ENCODE data around the gene SYNDIG1. TPM values are rescaled to one million over a fixed set of nuclear protein-coding genes. Genes with fewer than 3 reads are reported as not detected.
"Not testable (repeated sequence)": the region's sequence is repeated elsewhere in the genome, so short reads cannot be mapped to it uniquely, and the experiment has no call there.

The SYNDIG1 gene
- polyA plus RNA-seq, 1 experiment: 1.7 TPM

GRCh38 chr20:24503352-24503931 lies 34.0 kb downstream of the SYNDIG1 start:
- Histone ChIP-seq H3K4me3 (ENCODE audit: low read depth, low read length) (no peak overlapping the region), H3K27me3 (ENCODE audit: control insufficient read depth, insufficient read depth, low read length) (no peaks in the 10 kb centered on the region), H3K36me3 (ENCODE audit: control insufficient read depth, insufficient read depth, low read length) (no peaks in the 10 kb centered on the region)
- ChIA-PET POLR2A (no interaction called here), CTCF (interaction anchor here (0.7 kb wide), 1 partner anchor 264 kb away, joined by 3 read pairs; no protein-coding TSS in a partner anchor)
- no peak for TF ChIP-seq CTCF (IDR thresholded peaks at IDR 0.05; ENCODE audit: insufficient read depth, low read depth, low read length)
- peak; percentile 1 for DNase-seq (ENCODE audit: low read depth)

GRCh38 chr20:24504331-24505285 lies 35.2 kb downstream of the SYNDIG1 start:
- Histone ChIP-seq H3K36me3 (ENCODE audit: control insufficient read depth, insufficient read depth, low read length) (no peaks in the 10 kb centered on the region), H3K4me3 (ENCODE audit: low read depth, low read length) (no peak overlapping the region), H3K27me3 (ENCODE audit: control insufficient read depth, insufficient read depth, low read length) (no peaks in the 10 kb centered on the region)
- DNase-seq (ENCODE audit: low read depth): no peak
- TF ChIP-seq CTCF (IDR thresholded peaks at IDR 0.05; ENCODE audit: insufficient read depth, low read depth, low read length): no peak
- ChIA-PET CTCF (interaction anchor here (0.5 kb wide), 1 partner anchor 56 kb away, joined by 6 read pairs; no protein-coding TSS in a partner anchor), POLR2A (no interaction called here)

GRCh38 chr20:24506146-24506545 lies 36.7 kb downstream of the SYNDIG1 start:
- ChIA-PET POLR2A (no interaction called here), CTCF (interaction anchor here (0.9 kb wide), 1 partner anchor 275 kb away, joined by 3 read pairs; no protein-coding TSS in a partner anchor)
- Histone ChIP-seq H3K27me3 (ENCODE audit: control insufficient read depth, insufficient read depth, low read length) (no peaks in the 10 kb centered on the region), H3K36me3 (ENCODE audit: control insufficient read depth, insufficient read depth, low read length) (no peaks in the 10 kb centered on the region), H3K4me3 (ENCODE audit: low read depth, low read length) (no peak overlapping the region)
- no peak for DNase-seq (ENCODE audit: low read depth)
- no peak for TF ChIP-seq CTCF (IDR thresholded peaks at IDR 0.05; ENCODE audit: insufficient read depth, low read depth, low read length)

- no peak for DNase-seq (ENCODE audit: low read depth)
- ChIA-PET CTCF (no interaction called here), POLR2A (no interaction called here)
- no peak overlapping the region for H3K4me3 ChIP-seq (ENCODE audit: low read depth, low read length)
- no peak for TF ChIP-seq CTCF (IDR thresholded peaks at IDR 0.05; ENCODE audit: insufficient read depth, low read depth, low read length)
- no peaks in the 10 kb centered on the region for H3K36me3 ChIP-seq (ENCODE audit: control insufficient read depth, insufficient read depth, low read length)
- no peaks in the 10 kb centered on the region; the same call in 1 of the 2 replicates for H3K27me3 ChIP-seq (ENCODE audit: control insufficient read depth, insufficient read depth, low read length)
Observed at GRCh38 chr20:24506696-24507095, 37.3 kb downstream of the SYNDIG1 start.

- ChIA-PET CTCF (no interaction called here), POLR2A (no interaction called here)
- Histone ChIP-seq H3K27me3 (ENCODE audit: control insufficient read depth, insufficient read depth, low read length) (no peaks in the 10 kb centered on the region; the same call in 1 of the 2 replicates), H3K4me3 (ENCODE audit: low read depth, low read length) (no peak overlapping the region), H3K36me3 (ENCODE audit: control insufficient read depth, insufficient read depth, low read length) (no peaks in the 10 kb centered on the region)
- no peak for DNase-seq (ENCODE audit: low read depth)
- TF ChIP-seq CTCF (IDR thresholded peaks at IDR 0.05; ENCODE audit: insufficient read depth, low read depth, low read length): no peak
Observed at GRCh38 chr20:24507182-24507853, 37.9 kb downstream of the SYNDIG1 start.

- H3K4me3 ChIP-seq (ENCODE audit: low read depth, low read length); CTCF ChIA-PET: not testable (repeated sequence)
- POLR2A ChIA-PET: interaction anchor here (0.6 kb wide), 1 partner anchor 752 kb away, joined by 4 read pairs; no protein-coding TSS in a partner anchor
Observed at GRCh38 chr20:24512441-24512840, 43.0 kb downstream of the SYNDIG1 start.

More at GRCh38 chr20:24512441-24512840, 43.0 kb downstream of the SYNDIG1 start:
- not testable (repeated sequence) for DNase-seq (ENCODE audit: low read depth); H3K36me3 ChIP-seq (ENCODE audit: control insufficient read depth, insufficient read depth, low read length); H3K27me3 ChIP-seq (ENCODE audit: control insufficient read depth, insufficient read depth, low read length)

Measured in BJ (cell line).